ENCODE results near the gene MAFG.

- TF ChIP-seq CTCF (IDR thresholded peaks at IDR 0.05) (no peak), USF2 (IDR thresholded peaks at IDR 0.05; ENCODE audit: borderline replicate concordance, low read depth, low read length) (no peak), GABPA (IDR thresholded peaks at IDR 0.05; ENCODE audit: low read depth) (no peak), MAX (IDR thresholded peaks at IDR 0.05; ENCODE audit: low read depth) (no peak), EP300 (IDR thresholded peaks at IDR 0.05; ENCODE audit: borderline replicate concordance in 1 of 2, low read depth in 1 of 2, low read length in 1 of 2) (no peak), JUND (IDR thresholded peaks at IDR 0.05) (no peak), CHD2 (IDR thresholded peaks at IDR 0.05; ENCODE audit: low read length, partially characterized antibody) (no peak), TAF1 (IDR thresholded peaks at IDR 0.05; ENCODE audit: borderline replicate concordance, low read depth, low read length) (no peak), USF1 (IDR thresholded peaks at IDR 0.05; ENCODE audit: borderline replicate concordance, low read depth) (no peak), POLR2AphosphoS5 (IDR thresholded peaks at IDR 0.05; ENCODE audit: low read depth, low read length) (no peak)
Observed at GRCh38 chr17:81913394-81914102, 14.0 kb downstream of the MAFG start.
